HG02885 (cell line): ENCODE measurements around the gene RAB29.

Experiments
- ATAC-seq: cut with Tn5 transposase; IDR thresholded peaks from one replicate; pipeline ENCODE4 v1.9.1; 2021; ENCODE audit warnings: mild to moderate bottlenecking; ENCODE audit not compliant: unreplicated experiment, poor library complexity

Gene RAB29, protein sequence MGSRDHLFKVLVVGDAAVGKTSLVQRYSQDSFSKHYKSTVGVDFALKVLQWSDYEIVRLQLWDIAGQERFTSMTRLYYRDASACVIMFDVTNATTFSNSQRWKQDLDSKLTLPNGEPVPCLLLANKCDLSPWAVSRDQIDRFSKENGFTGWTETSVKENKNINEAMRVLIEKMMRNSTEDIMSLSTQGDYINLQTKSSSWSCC

DNA sequence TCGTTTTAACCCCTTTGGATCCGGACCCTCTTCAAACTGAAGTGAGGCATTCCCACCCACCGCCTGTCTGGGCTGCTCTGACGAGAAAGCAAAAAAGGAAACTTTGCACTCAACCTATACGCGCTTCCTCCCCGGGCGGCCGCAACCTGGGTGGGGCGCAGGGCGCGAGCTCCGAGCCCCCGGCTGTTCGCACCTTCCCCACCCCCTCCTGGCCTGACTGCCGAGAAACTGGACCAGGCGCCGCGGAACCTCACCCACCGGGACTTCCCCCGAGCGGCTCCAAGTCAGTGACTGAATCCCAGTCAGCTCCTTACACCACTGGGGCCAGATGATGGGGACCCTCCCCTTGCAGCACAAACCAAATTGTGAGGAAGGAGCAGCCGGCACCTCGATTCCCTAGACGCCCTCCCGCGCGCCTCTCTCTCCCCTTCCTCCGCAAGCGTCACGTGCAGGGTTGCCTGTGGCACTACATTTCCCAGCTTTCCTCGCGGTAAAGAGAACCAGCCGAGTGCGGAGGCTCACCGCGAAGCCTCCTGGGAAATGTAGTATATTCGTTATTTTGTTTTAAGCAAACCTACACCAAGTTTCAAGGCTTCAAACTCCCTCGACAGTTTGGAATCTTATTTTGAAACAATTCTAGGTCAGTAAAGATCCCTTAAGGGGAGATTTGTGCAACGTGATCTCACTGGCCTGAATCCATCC is at the start of gene RAB29:
TSS of gene RAB29 (minus strand) at position 468 of the 702 bp plus-strand sequence. CDS start 526 bp downstream, outside the sequence.
- ATAC-seq: peak; percentile 90

DNA sequence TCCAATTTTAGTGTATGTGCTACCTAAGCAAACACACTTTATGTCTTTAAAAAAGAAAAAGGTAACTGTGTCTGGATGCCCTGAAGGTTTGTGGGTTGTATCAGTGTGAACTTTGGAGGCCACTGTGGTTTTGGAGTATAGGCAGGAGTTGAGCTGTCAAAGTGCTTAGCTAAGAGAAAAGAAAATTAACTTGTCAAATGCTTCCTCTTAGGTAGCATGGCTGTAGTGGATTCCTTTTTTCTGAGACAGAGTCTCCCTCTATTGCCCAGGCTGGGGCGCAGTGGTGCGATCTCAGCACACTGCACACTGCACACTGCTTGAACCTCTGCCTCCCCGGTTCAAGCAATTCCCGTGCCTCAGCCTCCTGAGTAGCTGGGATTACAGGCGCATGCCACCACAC is 48.9 kb upstream of the RAB29 start:
- ATAC-seq: no peak

DNA sequence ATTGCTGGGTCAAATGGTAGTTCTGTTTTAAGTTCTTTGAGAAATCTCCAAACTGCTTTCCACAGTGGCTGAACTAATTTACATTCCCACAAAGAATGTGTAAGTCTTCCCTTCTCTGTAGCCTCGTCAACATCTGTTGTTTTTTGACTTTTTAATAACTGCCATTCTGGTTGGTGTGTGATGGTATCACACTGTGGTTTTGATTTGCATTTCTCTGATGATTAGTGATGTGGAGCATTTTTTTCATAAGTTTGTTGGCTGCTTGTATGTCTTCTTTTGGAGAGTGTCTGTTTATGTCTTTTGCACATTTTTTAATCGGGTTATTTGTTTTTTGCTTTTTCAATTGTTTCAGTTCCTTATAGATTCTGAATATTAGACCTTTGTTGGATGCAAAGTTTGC is 48.0 kb upstream of the RAB29 start:
- peak; percentile 69 for ATAC-seq

DNA sequence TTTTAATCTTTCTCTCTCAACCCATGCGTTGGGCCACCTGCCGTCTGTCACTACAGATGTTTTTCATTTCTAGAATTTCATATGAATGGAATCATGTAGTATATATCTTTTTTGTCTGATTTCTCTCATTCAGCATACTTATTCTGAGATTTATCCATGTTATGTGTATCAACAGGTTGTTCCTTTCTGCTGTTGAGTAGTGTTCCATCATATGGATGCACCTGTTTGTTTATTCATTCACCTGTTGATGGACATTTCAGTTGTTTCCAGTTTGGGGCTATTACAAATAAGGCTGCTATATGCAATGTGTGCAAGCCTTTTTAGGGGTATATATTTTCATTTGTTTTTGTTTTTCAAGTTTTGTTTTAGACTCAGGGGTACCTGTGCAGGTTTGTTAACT is 47.1 kb upstream of the RAB29 start:
- no peak for ATAC-seq

DNA sequence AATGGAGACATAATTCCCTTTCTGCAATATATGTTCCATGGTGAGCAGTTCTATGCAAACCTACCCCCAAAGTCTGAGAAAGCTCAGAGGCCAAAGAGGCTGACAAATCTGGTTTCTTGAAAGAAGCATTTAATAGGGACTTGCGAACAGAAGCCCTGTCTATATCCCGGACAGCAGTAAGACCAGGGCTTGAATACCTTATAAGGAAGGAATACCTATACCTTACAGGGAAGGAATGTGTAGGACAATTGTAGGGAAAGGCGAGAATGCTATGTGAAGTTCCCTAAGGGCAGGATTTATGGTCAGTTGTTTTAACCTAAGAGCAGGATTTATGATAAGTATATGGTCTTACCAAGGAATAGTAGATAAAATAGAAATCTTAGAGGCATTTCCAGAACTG is 42.7 kb upstream of the RAB29 start:
- no peak for ATAC-seq

DNA sequence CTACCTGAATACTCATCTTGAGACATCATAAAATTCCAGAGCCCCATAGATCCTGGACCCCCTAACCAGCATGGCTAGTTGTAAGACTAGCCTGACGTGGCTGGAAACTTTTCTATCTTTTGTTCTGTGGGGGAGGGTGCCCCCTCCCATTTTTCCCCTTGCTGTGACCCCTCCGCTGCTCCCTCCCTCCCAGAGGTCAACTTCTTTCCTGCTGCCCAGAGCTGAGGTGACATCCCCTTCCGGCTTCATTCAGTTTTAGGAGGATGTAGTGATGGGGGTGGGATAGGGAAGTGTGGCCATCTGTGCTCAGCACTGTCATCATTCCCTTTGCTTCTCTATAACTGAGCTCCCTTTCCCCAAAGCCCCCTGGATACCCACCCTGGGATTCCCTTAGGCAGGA is 42.1 kb upstream of the RAB29 start:
- no peak for ATAC-seq

DNA sequence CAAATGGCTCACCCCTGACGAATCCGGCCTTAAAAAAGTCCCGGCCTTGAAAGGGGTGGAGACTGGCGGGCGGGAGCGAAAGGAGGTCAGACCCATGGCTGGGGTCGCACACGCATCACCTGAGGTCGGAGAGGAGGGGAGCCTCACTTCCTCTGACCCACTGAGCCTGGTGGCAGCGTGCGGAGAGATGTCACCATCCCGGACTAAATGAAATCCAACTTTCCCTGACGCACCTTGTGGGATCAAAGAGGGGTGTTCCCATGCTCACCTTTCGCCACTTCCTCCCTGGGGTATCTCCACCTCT is 38.4 kb upstream of the RAB29 start:
- ATAC-seq: no peak

DNA sequence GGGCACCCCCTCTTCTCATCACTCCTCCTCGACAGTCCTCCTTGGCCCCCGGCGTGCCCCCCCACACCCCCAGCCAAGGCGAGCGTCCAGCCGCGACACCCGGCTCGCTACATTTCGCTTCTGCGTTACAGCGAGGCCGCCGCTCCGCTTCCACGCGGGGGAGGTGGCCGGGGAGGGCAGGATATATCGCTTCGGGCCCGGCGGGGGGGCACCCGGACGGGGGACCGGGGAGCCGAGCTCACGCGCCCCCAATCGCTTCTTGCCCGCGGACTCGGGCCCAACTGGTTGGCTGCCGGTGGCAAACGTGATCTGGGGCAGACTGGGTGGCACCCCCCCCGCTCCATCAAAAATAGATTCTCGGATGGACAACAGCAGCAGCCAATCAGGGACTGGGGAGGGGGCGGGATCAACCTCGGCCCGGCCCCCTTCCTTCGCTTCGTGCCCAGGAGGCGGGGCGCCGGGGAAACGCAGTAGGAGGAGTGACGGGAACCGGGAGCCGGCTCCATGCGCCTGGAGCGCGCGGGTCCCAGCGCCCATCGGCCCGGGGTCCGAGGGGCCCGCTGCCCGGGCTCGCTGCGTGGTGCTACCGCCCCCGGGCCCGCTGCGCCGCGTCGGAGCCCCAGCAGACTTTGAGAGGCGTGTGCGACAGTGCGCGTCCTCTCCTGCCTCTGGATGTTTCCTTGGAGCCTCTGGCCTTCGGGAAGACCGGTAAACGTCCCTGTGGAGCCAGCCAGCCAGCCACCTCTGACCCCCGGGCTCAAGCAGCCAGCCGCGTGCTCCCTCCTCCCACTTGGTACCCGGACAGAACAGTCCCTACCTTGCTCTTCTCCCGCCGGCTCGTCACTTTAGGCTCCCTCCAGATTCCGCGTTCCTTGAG is 37.8 kb upstream of the RAB29 start, which contains the start of gene SLC41A1:
TSS of gene SLC41A1 (minus strand) at position 321 of the 877 bp plus-strand sequence. CDS start 2,757 bp downstream, outside the sequence.
- peak; percentile 89 for ATAC-seq

DNA sequence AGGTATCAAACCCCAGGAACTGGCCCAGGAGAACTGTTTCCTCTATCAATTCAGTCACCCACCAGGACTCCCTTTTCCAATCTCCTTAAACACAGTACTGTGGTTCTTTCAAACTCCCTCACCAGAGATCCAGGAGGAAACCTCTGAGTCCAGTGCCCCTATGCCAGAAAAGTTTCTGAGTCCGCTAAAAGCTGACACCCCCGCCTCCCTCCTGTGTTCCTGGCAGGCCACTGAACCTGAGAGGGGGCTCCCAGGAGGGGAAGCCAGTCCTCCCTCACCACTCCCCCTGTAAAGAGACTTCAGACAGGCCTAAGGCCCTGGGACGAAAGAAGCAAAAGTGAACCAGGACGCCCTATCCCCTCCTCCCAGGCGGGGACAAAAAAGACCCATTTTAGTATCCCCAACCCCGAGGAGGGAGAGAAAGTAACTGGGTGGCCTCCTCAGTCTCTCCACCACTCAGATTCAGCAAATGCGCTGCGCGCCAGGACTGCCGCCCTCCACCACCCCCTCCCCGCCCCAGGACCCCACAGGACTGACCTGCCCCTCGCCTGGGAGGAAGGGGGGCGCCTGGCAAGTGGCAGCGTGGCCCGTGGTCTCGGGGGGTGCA is 37.1 kb upstream of the RAB29 start:
- ATAC-seq: peak; percentile 15

DNA sequence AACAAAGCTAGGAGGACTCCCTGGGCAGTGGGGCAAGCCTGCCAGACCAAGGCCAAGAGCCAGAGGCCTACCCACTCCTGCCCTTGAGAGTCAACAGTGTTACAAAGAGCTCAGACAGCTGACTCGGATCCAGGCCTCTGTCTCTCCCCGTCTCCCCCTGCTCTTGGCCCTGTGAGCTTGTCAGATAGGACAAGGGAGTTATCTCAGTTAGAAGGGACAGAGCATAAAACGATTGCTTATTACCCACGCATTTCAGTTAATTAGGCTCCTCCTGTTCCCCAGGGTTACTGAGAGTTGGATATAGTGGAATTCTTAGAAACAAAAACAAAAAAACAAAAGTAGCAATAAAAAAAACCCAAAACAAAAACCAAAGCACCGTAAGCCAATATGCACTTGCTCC is 36.4 kb upstream of the RAB29 start:
- ATAC-seq: no peak

DNA sequence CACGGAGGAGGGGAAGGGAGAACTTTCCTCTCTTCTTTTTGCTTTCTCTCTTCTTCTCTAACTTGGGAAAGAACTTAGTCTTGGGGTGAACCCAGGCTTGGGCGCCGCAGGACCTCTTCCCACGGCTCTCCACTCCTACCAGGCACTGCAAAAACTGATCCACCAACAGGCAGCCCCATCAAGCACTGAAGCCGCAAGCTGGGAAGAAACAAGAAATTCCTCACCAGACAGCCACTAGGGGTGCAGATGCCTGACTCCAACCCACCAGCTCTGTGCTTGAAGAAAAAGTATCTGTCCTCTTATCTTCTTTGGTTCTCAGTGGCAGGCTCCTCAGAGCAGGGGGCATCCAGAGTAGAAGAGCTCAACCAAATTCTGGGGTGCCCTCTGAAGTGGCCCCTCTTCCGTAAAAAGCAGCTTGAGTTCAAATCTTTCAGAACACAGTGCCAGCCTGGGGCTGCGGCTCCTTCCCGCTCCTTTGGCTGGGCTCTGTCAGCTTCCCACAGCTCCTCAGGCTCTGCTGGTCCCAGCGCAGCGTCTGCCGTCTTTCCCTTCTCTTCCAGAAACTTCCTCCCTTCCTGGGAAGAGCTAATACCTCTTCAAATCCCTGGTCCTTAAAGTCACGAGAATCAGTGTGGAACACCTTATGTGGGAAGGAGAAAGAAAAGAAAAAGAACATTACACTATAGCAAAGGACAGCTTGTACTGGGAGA is 35.3 kb upstream of the RAB29 start:
- ATAC-seq: no peak

DNA sequence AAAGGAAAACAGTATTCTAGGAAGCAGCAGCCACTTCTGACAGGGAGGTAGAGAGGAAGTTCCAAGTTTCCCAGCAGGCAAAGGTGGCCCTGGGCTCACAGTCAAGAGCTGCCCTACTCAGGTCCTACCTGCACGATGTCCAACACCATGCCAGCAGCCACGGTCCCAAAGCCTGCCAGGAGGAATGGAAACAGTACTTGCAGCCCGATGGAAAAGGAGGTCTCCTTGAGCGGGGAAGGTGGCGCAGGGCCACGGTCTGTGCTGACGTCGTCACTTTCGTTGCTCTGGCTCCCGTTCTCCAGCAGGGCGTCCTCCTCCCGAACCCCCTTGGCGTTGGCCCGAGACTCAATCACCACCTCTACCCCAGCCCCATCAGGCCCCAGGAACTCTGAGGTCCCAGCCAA is 34.7 kb upstream of the RAB29 start:
- ATAC-seq: no peak

DNA sequence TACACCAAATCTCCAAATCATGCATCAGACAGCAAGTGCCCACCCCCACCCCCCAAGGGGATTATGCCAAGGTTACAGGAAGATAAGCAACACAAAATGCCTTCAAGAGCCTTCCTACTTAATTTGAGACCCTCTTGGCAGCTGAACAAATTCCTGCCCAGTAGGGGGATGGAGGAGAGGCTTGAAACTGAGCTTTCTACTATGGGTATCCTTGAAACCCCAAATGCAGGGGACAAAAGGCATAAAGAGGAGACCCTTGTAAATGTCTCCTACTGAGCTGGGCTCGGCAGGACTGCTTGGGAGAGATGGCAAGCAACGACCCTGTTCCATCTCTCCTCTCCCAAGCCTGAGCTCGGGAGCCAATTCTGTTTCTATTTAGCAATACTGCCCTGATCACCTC is 34.2 kb upstream of the RAB29 start:
- no peak for ATAC-seq

DNA sequence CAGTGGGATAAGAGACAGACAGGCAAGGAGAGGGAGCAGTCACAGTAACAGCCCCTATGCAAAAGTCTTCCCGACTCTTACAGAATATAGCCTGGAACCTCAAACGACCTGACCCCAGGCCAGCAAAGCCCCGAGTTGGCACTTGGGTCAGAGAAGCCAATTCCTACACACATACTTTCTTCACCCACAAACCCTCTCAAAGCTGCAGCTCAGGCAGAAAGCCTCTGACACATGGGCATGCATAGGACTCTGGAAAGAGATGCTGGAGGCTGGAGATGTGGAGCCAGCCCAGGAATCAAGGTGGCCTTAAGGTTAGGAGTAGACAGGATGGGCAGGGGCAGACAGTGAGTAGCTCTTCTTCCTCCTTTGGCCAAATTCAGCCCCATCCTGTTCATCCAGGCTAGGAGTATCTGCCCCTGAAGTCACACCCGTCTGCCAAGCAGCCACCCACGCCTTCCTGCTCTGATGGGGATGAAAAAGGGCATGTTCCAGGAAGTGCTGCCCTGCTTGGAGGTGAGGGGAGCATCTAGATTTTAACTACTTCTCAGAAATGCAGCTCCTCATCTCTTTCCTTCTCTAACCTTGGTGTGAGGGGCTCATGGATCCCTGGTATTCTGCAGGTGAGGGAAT is 29.9 kb upstream of the RAB29 start:
- ATAC-seq: no peak

DNA sequence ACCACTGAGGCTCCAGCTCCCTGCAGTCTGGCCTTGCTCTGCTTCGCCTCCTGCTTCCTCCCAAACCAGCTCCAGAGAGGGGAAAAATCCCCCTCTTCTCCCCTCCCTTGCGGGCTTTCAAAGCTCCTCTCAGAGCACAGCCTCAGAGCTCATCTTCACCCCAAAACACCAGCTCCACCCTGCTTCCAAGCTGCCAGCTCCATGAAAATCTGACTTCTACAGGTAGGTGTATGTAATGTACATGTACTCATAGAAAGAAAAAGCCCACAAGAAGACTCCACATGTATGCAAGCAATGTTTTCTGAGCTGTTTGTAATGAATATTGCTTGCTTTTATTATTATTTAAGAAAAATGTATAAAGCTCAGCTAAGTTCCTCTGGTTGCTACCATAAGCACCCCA is 29.3 kb upstream of the RAB29 start:
- no peak for ATAC-seq

DNA sequence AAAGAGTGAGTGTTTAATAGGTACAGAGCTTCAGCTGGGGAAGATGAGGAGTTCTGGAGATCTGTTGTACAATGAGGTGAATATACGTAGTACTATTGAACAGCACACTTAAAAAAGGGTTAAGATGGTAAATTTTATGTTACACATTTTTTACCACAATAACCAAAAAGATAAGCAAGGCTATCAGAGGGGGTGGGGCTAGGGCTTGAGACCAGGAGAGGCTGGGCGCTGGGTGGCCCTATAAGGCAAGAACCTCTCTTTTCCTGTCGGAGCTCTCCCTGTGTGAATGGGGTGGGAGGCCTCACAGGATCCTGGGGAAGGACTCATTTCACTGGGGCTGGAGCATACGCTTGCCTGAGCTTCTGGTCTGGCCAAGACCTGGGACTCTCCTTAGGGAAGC is 28.7 kb upstream of the RAB29 start:
- no peak for ATAC-seq

DNA sequence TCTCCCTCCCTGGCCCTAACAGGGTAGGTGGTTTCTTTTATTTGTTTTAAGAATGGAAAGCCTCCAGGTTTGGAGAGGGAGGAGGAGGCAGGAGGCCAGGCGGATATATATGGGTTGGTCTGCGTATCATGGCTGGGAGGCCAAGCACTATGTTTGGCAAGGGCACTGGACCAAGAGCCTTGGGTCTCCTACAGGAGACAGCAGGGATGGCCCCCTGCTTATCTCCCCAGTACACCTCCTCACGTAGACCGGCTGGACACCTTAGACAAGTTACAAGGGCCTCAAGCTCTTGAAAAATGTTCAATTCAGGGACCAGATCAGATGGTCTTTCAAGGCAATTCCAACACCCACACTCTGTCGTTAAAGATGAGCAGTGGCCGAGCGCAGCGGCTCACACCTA is 26.8 kb upstream of the RAB29 start:
- no peak for ATAC-seq

DNA sequence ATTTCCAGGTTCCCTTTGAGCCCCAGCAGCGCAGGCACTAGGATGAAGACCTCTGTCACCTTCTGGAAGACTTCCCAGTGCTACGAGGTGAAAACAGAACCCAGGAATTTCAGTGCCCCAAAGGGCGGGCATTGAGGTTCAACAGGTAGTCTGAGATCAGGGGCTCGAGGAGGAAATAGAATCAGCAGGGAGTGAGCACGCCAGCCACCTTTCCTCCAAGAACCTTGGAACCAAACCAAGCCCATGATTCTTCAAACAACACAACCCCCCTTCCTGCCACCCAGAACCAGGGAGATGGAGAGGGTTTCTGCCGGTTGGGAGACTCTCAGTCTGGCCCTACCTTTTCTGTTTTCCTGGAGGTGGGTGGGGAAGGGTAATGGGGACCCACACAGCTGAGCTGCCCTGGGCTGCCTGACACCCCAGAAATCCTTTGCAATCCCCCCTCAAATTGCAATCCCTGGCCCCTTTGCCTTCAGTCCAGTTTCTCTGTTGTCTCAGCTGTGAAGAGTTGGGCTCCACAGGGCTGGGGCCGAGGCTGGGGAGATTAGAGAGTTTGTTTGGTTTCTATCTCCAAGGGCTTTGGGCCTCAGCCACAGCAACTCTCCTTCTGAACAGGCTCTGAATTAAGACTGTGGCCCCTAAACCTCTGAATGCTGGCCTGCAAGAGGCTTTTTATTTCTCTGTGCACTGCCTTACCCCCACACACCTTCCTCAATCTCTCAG is 25.9 kb upstream of the RAB29 start:
- ATAC-seq: no peak

DNA sequence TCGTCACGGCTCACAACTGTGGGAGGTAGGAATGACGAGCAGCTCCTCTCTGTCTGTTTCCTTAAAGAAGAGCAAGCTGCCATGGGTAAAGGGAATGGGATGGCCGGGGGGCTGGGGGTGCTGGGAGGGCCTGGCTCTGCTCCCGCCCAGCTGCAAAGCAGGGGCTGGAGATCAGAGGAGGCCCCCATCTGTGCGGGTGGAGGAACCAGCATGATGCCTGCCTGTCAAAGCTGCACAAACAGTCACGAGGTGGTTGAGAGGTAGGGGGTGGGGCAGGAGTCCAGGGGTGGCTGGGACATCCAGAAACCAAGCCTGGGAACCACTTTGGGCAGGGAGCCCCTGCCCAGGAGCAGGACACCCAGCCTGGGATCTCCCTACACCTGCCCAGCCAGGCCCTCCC is 25.1 kb upstream of the RAB29 start:
- ATAC-seq: no peak
